ENCODE results near the gene CTNNA2.

DNA sequence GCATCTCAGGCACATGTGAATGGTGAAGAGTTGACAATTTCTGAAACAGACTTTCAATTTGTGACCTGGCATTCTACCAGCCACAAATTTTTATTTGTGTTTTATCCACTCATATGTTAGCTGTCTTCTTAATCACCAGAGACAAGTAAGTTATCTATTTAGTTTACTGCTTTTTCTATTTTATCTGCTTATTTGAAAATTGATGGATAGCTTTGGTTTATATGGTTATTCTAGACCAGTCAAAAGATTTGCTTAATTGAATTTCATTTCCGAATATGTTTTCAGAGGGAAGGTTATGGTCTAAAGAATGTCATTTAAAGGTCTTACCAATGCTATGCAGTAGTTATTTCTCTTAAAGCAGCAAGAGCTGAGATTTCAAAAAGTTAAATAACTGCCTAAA, 835.2 kb downstream of the CTNNA2 start:
- TF ChIP-seq, protein P1, sequence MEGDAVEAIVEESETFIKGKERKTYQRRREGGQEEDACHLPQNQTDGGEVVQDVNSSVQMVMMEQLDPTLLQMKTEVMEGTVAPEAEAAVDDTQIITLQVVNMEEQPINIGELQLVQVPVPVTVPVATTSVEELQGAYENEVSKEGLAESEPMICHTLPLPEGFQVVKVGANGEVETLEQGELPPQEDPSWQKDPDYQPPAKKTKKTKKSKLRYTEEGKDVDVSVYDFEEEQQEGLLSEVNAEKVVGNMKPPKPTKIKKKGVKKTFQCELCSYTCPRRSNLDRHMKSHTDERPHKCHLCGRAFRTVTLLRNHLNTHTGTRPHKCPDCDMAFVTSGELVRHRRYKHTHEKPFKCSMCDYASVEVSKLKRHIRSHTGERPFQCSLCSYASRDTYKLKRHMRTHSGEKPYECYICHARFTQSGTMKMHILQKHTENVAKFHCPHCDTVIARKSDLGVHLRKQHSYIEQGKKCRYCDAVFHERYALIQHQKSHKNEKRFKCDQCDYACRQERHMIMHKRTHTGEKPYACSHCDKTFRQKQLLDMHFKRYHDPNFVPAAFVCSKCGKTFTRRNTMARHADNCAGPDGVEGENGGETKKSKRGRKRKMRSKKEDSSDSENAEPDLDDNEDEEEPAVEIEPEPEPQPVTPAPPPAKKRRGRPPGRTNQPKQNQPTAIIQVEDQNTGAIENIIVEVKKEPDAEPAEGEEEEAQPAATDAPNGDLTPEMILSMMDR (IDR thresholded peaks at IDR 0.05) = no peak
- TF ChIP-seq POLR2A (IDR thresholded peaks at IDR 0.05) (no peak), EP300 (IDR thresholded peaks at IDR 0.05) (no peak)
